Measurements from ENCODE around the gene SMC6. TPM values are rescaled to one million over a fixed set of nuclear protein-coding genes. Genes with fewer than 3 reads are reported as not detected.

SMC6 gene
- total RNA-seq, 4 donors from 2014 or later, result 12.8 to 26.6 (median 16.8) TPM

DNA sequence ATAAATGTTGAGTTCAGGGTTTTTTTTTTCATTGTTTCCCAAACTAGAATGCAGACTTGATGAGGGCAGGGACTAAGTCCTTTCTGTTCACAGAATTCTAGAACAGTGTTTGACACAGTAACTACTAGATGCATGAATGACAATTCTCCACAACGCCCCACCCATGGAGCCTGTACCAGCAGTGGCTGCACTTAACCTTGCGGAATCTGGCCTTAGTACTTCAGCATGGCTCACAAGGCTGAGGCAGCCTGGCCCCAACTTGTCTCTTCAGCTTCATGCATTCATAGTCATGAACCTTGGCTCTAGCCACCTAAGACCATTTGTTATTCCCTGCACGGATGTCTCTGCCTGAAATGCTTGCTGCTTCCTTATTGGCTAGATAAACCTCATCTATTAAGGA is 33.1 kb upstream of the SMC6 start:
- TF ChIP-seq, protein P1, sequence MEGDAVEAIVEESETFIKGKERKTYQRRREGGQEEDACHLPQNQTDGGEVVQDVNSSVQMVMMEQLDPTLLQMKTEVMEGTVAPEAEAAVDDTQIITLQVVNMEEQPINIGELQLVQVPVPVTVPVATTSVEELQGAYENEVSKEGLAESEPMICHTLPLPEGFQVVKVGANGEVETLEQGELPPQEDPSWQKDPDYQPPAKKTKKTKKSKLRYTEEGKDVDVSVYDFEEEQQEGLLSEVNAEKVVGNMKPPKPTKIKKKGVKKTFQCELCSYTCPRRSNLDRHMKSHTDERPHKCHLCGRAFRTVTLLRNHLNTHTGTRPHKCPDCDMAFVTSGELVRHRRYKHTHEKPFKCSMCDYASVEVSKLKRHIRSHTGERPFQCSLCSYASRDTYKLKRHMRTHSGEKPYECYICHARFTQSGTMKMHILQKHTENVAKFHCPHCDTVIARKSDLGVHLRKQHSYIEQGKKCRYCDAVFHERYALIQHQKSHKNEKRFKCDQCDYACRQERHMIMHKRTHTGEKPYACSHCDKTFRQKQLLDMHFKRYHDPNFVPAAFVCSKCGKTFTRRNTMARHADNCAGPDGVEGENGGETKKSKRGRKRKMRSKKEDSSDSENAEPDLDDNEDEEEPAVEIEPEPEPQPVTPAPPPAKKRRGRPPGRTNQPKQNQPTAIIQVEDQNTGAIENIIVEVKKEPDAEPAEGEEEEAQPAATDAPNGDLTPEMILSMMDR (IDR thresholded peaks at IDR 0.05; ENCODE audit: low read depth), result no peak

DNA sequence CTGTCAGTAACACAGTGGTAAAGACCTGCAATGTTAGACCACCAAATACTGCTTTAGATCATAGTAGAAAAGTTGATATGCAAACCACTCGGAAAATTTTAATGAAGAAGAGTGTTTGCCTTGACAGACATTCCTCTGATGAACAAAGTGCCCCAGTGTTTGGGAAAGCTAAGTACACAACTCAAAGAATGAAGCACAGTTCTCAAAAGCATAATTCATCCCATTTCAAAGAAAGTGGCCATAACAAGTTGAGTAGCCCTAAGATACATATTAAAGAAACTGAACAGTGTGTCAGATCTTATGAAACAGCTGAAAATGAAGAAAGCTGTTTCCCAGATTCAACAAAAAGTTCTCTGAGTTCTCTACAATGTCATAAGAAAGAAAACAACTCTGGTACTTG is 27.9 kb upstream of the SMC6 start:
- TF ChIP-seq, protein P1 (IDR thresholded peaks at IDR 0.05; ENCODE audit: low read depth), result no peak

DNA sequence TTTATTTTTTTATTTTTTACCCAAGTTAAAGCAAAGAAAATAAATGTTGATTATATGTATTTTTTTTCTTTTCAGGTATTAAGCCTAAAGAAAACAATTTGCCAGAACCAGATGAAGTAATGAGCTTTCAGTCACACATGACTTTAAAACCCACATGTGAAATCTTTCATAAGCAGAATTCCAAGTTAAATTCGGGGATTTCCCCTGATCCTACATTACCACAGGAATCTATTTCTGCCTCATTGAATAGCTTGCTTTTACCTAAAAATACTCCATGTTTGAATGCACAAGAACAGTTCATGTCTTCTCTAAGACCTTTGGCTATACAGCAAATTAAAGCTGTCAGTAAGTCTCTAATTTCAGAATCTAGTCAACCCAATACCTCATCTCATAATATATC is 26.9 kb upstream of the SMC6 start:
- TF ChIP-seq, protein P1 (IDR thresholded peaks at IDR 0.05; ENCODE audit: low read depth), result no peak

DNA sequence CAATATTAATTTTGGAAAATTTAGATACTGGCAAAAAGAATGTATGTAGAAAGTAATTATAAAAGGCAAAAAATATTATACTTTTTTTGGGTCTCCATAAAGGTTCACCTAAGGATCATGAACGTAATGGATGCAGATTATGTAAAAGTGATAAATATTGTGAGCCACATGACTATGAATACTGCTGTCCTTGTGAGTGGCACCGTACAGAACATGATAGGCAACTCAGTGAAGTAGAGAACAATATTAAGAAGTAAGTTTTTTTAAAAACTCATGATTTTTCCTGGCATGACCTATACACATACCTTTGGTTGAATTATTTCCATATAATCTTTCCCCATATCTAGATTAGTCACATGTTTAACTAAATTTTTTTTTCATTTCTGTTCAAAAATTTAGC is 18.9 kb upstream of the SMC6 start:
- TF ChIP-seq, protein P1 (IDR thresholded peaks at IDR 0.05; ENCODE audit: low read depth), result no peak

DNA sequence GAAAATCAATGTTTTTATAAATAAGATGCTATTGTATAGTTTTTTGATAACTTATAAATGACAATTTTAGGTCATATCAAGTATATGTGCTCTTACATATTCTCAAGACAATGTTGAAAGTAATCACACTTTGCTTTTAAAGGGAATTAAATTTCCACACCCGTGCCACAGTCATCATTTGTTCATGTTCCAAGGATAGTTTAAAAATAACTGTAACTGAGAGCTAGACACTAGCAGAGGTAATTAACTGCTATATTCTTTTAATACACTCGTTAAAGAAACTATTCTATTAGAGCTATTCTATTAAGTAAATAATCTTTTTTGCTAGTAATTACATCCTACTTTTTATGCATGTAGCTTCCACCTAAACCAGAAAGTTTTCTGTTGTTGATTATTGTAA is 18.3 kb upstream of the SMC6 start:
- TF ChIP-seq, protein P1 (IDR thresholded peaks at IDR 0.05; ENCODE audit: low read depth), result no peak

DNA sequence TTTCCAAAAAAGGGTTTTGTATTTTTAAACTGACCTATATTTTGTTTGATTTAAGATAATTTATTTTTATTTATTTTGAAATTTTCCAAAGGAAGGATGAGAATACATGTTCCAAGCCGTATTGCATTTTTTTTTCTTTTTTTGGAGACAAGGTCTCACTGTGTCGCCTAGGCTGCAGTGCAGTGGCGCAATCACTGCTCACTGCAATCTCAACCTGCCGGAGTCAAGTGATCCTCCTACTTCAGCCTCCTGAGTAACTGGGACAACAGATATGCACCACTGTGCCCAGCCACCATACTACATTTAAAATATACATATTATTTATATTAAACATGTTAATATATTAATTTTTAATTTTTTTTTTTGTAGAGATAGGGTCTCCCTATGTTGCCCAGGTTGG is 15.3 kb upstream of the SMC6 start:
- TF ChIP-seq, protein P1 (IDR thresholded peaks at IDR 0.05; ENCODE audit: low read depth), result no peak

DNA sequence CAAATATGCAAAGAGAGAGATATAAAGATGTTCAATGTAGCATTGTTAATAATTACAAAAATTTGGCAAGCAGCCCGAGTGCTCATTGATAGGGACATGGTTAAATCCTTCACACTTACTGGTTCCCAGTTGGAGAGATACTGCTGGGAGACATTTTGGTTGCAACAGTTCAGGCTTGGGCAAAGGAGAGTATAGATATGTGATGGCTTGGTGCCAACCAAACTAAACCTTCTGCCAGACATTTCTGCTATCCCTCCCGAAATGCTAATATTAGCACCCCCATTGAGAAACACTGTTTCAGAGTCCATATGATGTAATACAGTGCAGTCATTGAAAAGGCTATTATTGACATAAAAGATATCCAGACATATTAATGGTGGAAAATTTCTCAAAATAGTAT is 11.8 kb upstream of the SMC6 start:
- TF ChIP-seq, protein P1 (IDR thresholded peaks at IDR 0.05; ENCODE audit: low read depth), result no peak
